GM10266 (cell line): ENCODE data around the gene PSENEN.
A peak's percentile ranks its signal among the peaks of the same experiment; 100 is the strongest.

Experiments used
- DNase-seq: peaks from one replicate; pipeline ENCODE4 v3.0.0; 2012; ENCODE audit errors: extremely low spot score
- CTCF ChIP-seq: IDR thresholded peaks from 2 replicates; pipeline ENCODE4 v1.5.1; 2012; ENCODE audit warnings: mild to moderate bottlenecking, low read depth; ENCODE audit not compliant: control insufficient read depth, insufficient read depth; ENCODE audit errors: missing control alignments

The PSENEN gene

GRCh38 chr19:35736913-35737886 lies 8.3 kb upstream of the PSENEN start:
- no peak for DNase-seq
- TF ChIP-seq CTCF, result peak; percentile 29

GRCh38 chr19:35738021-35738886 lies 7.2 kb upstream of the PSENEN start:
- TF ChIP-seq CTCF, result no peak
- DNase-seq, result no peak

- no peak for DNase-seq
- TF ChIP-seq CTCF, result no peak
Observed at GRCh38 chr19:35738887-35739229, 6.6 kb upstream of the PSENEN start.

DNA sequence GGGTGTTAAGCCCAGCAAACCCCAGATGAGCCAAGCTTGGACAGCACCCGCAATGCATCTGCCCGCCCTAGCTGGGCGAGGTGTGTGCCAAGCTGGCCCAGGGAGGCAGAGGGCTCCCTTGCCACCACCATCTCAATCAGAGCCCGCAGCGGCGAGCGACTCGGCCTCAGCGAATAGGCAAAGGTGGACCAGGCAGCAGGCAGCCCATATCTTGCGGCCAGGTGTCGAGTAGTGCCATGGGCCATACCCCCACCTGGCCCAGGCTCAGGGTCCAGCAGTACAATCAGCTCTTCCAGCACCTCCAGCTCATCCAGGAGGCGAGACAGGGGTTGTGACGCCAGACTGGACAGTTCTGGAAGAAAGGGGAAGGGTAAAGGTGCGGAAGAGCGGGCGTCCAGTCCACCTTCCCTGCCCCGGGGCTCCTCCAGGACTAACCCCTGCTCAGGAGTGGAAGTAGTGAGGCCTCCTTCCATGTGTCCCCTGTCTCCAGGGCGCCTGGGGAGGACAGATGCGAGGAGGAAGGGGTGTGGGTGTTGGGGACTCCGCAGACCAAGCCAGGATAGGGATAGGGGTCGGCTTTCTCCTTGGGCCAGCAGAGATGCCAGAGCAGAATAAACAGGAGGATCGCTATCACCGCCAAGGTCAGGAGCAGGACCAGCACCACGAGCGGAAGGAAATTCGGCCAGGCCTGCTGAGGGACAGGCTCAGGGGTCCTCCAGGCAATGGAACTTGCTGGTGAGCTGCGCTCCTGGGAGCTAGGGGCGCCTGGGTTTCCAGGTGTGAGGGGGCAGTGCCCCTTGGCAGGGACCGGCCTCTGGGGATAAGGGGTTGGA lies 6.0 kb upstream of the PSENEN start:
- no peak for TF ChIP-seq CTCF
- DNase-seq, result no peak

DNA sequence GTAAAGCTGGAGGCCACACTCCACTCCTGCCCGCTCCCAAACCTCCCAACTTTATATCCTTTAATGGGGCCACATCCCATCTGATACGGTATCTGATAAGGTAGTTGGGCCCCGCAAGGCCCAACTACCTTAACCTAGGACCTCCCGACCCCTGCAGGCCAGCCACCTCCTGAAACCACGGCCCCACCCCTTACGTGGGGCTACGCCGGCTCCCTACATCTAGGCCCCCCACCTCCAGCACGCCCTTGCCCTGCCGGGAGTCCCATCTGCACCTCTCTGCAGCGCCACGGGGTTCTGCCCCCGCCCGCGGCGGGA lies 5.4 kb upstream of the PSENEN start:
- DNase-seq, result no peak
- TF ChIP-seq CTCF, result no peak

DNA sequence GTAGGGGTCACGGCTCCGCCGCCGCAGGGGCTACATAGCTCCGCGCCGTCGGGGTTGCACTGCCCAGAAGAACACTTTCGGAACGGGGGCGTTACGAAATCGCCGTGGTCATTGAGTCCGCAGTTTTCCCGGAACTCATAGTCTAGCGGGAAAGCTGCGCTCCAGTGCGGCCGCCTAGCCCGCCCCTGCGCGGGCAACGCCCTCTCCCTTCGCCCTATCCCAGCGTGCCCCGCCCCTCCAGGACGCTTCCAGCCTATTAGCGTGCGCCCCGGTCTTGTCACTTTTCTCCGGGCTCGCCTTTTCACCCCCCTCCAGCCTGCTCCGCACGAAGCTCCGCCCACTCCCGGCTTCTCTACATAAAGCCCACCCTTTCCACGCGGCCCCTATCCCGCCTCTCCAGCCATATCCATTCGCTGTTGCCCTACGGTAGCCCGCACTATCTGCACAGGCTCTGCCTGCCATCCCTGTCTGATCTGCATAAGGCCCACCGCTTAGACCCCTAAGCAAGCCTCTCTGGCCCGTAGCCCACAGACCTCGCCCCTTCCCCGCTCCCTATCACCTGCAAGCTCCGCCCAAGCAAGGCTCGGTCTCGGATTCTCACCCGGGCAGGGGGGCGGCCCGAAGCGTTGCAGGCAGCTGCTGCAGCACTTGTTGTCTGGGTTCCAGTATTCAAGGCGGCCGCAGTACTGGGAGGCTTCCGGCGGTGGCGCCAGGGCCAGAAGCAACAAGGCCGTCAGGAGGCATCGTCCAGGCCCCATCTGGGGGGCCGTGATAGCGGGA lies 4.8 kb upstream of the PSENEN start:
- peak; percentile 29 for TF ChIP-seq CTCF
- DNase-seq, result peak; percentile 98
